Measurements from ENCODE around the gene SIAE. TPM values are rescaled to one million over a fixed set of nuclear protein-coding genes. Genes with fewer than 3 reads are reported as not detected.

Gene SIAE
- polyA plus RNA-seq, 1 of the 3 experiments (the other 2 are of a cell fraction), result 27.9 TPM

DNA sequence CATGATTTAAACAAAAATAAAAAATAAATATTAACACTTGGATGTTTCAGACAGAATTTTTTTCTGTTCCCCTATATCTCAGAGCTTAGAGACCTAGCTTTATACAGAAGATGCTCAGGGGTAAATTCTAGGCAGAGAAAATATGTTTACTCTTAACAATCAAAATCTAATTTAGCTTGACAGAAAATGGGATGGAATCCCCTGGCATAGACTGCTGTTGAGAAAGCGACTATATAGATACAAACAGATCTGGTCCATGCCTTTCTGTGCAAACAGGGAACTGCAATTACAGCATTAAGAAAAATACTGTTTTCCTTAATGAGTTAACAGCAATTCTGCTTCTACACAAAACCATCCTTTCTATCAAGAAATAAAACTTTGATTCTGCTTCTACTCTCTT lies 14.6 kb downstream of the SIAE start:
- peaks cover 0 to 2% of the 10 kb centered on the region in 2 experiments for H3K36me3 ChIP-seq (replicated peaks in 1 of 2; ENCODE audit: control insufficient read depth in 1 of 2, insufficient read depth in 2 of 2, low read length in 1 of 2)
- no peaks in the 10 kb centered on the region for H3K79me2 ChIP-seq (ENCODE audit: insufficient read depth)
- no peak for TF ChIP-seq EP300 (IDR thresholded peaks at IDR 0.05; ENCODE audit: borderline replicate concordance in 1 of 2, low read depth in 1 of 2, low read length in 1 of 2)
- no peak overlapping the region for H2AFZ ChIP-seq (ENCODE audit: low read depth)
- no peak overlapping the region for H3K4me2 ChIP-seq
- no peaks in the 10 kb centered on the region for H3F3A ChIP-seq (replicated peaks; ENCODE audit: insufficient read depth)
- POLR2A ChIA-PET, result no interaction called here
- no peaks in the 10 kb centered on the region for H3K9me2 ChIP-seq
- H3K4me1 ChIP-seq (ENCODE audit: control insufficient read depth in 1 of 2, insufficient read depth in 2 of 2, low read depth in 1 of 2, low read length in 1 of 2), result peaks cover 4 to 5% of the 10 kb centered on the region in 2 experiments; a peak in 2 of 4 replicates
- H3K4me3 ChIP-seq (ENCODE audit: low read depth in 2 of 2, low read length in 1 of 2), result no peak overlapping the region
- H3K9me3 ChIP-seq, result no peaks in the 10 kb centered on the region
- CTCF ChIA-PET, result interaction anchor here (1.0 to 3.6 kb wide), 5 partner anchors 15 to 208 kb away, joined by 3 to 15 read pairs (median 3); partner anchors contain the start of gene ESAM
- 79% methylated on average over 1 of the region's 1 CpG for WGBS (ENCODE audit: low lambda C conversion rate)
- no peaks in the 10 kb centered on the region for H3K27me3 ChIP-seq (ENCODE audit: insufficient read depth)
- H4K20me1 ChIP-seq (ENCODE audit: insufficient read depth), result no peaks in the 10 kb centered on the region
- no peak overlapping the region for H3K9ac ChIP-seq
- no peak overlapping the region for H3K27ac ChIP-seq (ENCODE audit: low read depth in 2 of 2, low read length in 1 of 2)
- DNase-seq, result no peak

GRCh38 chr11:124658501-124658900 lies 15.0 kb downstream of the SIAE start:
- Histone ChIP-seq H3K4me2 (no peak overlapping the region), H3K27me3 (ENCODE audit: insufficient read depth) (no peaks in the 10 kb centered on the region), H3K36me3 (replicated peaks in 1 of 2; ENCODE audit: control insufficient read depth in 1 of 2, insufficient read depth in 2 of 2, low read length in 1 of 2) (peaks cover 0 to 2% of the 10 kb centered on the region in 2 experiments), H3K9ac (no peak overlapping the region), H3K79me2 (ENCODE audit: insufficient read depth) (no peaks in the 10 kb centered on the region), H3K4me1 (ENCODE audit: control insufficient read depth in 1 of 2, insufficient read depth in 2 of 2, low read depth in 1 of 2, low read length in 1 of 2) (peaks cover 4 to 5% of the 10 kb centered on the region in 2 experiments; a peak in 2 of 4 replicates), H3K9me3 (no peaks in the 10 kb centered on the region), H3K27ac (ENCODE audit: low read depth in 2 of 2, low read length in 1 of 2) (no peak overlapping the region), H3K9me2 (no peaks in the 10 kb centered on the region), H3F3A (replicated peaks; ENCODE audit: insufficient read depth) (no peaks in the 10 kb centered on the region), H3K4me3 (ENCODE audit: low read depth in 2 of 2, low read length in 1 of 2) (no peak overlapping the region), H4K20me1 (ENCODE audit: insufficient read depth) (no peaks in the 10 kb centered on the region), H2AFZ (ENCODE audit: low read depth) (no peak overlapping the region)
- DNase-seq, result no peak
- CTCF ChIA-PET, result interaction anchor here (1.0 to 1.3 kb wide), 2 partner anchors 100 to 209 kb away, joined by 3 to 4 read pairs; no protein-coding TSS in a partner anchor
- TF ChIP-seq ELF1 (IDR thresholded peaks at IDR 0.05), result no peak
- TF ChIP-seq TAF1 (IDR thresholded peaks at IDR 0.05; ENCODE audit: borderline replicate concordance, low read depth, low read length), result no peak
- TF ChIP-seq TCF12 (IDR thresholded peaks at IDR 0.05), result no peak
- no peak for TF ChIP-seq NRF1 (IDR thresholded peaks at IDR 0.05; ENCODE audit: low read depth, low read length)
- no peak for TF ChIP-seq CHD2 (IDR thresholded peaks at IDR 0.05; ENCODE audit: low read length, partially characterized antibody)
- TF ChIP-seq, protein P1, sequence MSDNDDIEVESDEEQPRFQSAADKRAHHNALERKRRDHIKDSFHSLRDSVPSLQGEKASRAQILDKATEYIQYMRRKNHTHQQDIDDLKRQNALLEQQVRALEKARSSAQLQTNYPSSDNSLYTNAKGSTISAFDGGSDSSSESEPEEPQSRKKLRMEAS (IDR thresholded peaks at IDR 0.05; ENCODE audit: low read depth), result no peak
- TF ChIP-seq, protein P2, sequence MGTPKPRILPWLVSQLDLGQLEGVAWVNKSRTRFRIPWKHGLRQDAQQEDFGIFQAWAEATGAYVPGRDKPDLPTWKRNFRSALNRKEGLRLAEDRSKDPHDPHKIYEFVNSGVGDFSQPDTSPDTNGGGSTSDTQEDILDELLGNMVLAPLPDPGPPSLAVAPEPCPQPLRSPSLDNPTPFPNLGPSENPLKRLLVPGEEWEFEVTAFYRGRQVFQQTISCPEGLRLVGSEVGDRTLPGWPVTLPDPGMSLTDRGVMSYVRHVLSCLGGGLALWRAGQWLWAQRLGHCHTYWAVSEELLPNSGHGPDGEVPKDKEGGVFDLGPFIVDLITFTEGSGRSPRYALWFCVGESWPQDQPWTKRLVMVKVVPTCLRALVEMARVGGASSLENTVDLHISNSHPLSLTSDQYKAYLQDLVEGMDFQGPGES (IDR thresholded peaks at IDR 0.05; ENCODE audit: low read depth, low read length), result no peak
- no peak for TF ChIP-seq CTCF (IDR thresholded peaks at IDR 0.05)
- TF ChIP-seq RFX5 (IDR thresholded peaks at IDR 0.05; ENCODE audit: low read length), result no peak
- 88% methylated on average over 3 of the region's 3 CpGs for WGBS (ENCODE audit: low lambda C conversion rate)
- POLR2A ChIA-PET, result no interaction called here

Measured in SK-N-SH (cell line).